ENCODE data around the gene GPR25.

The GPR25 gene

GRCh38 chr1:200862713-200863415, 9.9 kb upstream of the GPR25 start:
- Histone ChIP-seq H3K36me3 (ENCODE audit: insufficient read depth, low read length) (no peaks in the 10 kb centered on the region), H3K4me2 (ENCODE audit: insufficient read depth, low read length) (no peak overlapping the region), H3K27ac (ENCODE audit: low read length) (no peak overlapping the region), H2AFZ (ENCODE audit: low read depth, low read length) (no peak overlapping the region), H3K9ac (ENCODE audit: low read depth, low read length) (no peak overlapping the region), H3K9me3 (ENCODE audit: insufficient read depth, low read length, severe bottlenecking) (no peaks in the 10 kb centered on the region), H3K79me2 (ENCODE audit: insufficient read depth, low read length) (no peaks in the 10 kb centered on the region), H4K20me1 (ENCODE audit: insufficient read depth, low read length) (no peaks in the 10 kb centered on the region), H3K27me3 (ENCODE audit: insufficient read depth, low read length, poor library complexity) (peaks cover 5% of the 10 kb centered on the region), H3K4me1 (ENCODE audit: insufficient read depth, low read length) (no peaks in the 10 kb centered on the region), H3K4me3 (ENCODE audit: low read depth in 1 of 2, low read length in 2 of 2) (no peak overlapping the region)
- no peak for TF ChIP-seq EZH2 (IDR thresholded peaks at IDR 0.05; ENCODE audit: borderline replicate concordance, low read depth, low read length, severe bottlenecking)
- TF ChIP-seq, protein P1, sequence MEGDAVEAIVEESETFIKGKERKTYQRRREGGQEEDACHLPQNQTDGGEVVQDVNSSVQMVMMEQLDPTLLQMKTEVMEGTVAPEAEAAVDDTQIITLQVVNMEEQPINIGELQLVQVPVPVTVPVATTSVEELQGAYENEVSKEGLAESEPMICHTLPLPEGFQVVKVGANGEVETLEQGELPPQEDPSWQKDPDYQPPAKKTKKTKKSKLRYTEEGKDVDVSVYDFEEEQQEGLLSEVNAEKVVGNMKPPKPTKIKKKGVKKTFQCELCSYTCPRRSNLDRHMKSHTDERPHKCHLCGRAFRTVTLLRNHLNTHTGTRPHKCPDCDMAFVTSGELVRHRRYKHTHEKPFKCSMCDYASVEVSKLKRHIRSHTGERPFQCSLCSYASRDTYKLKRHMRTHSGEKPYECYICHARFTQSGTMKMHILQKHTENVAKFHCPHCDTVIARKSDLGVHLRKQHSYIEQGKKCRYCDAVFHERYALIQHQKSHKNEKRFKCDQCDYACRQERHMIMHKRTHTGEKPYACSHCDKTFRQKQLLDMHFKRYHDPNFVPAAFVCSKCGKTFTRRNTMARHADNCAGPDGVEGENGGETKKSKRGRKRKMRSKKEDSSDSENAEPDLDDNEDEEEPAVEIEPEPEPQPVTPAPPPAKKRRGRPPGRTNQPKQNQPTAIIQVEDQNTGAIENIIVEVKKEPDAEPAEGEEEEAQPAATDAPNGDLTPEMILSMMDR (IDR thresholded peaks at IDR 0.05; ENCODE audit: borderline replicate concordance, extremely low read depth, low read length, poor library complexity, severe bottlenecking): no peak
- ATAC-seq (ENCODE audit: insufficient read depth, low read depth) (no peak), DNase-seq (no peak)

DNA sequence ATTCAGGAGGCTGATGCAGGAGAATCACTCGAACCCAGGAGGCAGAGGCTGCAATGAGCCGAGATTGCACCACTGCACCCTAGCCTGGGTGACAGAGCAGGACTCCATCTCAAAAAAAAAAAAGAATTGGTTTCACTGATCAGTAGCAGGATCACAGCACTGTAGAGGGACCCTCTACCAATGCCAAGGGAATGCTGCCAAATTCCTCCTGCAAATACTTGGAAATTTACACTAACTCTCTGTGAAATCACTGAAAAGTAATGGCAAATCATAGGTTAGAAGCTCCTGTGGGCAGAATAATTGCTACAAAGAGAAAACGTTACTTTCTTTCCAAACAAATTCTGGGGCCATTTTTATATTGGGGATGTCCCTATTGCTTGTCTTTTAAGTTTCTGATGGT, 6.7 kb upstream of the GPR25 start:
- no peaks in the 10 kb centered on the region for H3K79me2 ChIP-seq (ENCODE audit: insufficient read depth, low read length)
- H3K4me2 ChIP-seq (ENCODE audit: insufficient read depth, low read length): no peak overlapping the region
- no peak overlapping the region for H3K27ac ChIP-seq (ENCODE audit: low read length)
- TF ChIP-seq, protein P1 (IDR thresholded peaks at IDR 0.05; ENCODE audit: borderline replicate concordance, extremely low read depth, low read length, poor library complexity, severe bottlenecking): no peak
- no peak for TF ChIP-seq EZH2 (IDR thresholded peaks at IDR 0.05; ENCODE audit: borderline replicate concordance, low read depth, low read length, severe bottlenecking)
- DNase-seq (no peak), ATAC-seq (ENCODE audit: insufficient read depth, low read depth) (no peak)
- H3K27me3 ChIP-seq (ENCODE audit: insufficient read depth, low read length, poor library complexity): peaks cover 5% of the 10 kb centered on the region
- H3K9me3 ChIP-seq (ENCODE audit: insufficient read depth, low read length, severe bottlenecking): no peaks in the 10 kb centered on the region
- no peak overlapping the region for H2AFZ ChIP-seq (ENCODE audit: low read depth, low read length)
- no peaks in the 10 kb centered on the region for H3K4me1 ChIP-seq (ENCODE audit: insufficient read depth, low read length)
- H3K9ac ChIP-seq (ENCODE audit: low read depth, low read length): no peak overlapping the region
- no peaks in the 10 kb centered on the region for H3K36me3 ChIP-seq (ENCODE audit: insufficient read depth, low read length)
- H4K20me1 ChIP-seq (ENCODE audit: insufficient read depth, low read length): no peaks in the 10 kb centered on the region
- no peak overlapping the region for H3K4me3 ChIP-seq (ENCODE audit: low read depth in 1 of 2, low read length in 2 of 2)

GRCh38 chr1:200866521-200866920, 6.3 kb upstream of the GPR25 start:
- H3K27me3 ChIP-seq (ENCODE audit: insufficient read depth, low read length, poor library complexity): peaks cover 5% of the 10 kb centered on the region
- DNase-seq (no peak), ATAC-seq (ENCODE audit: insufficient read depth, low read depth) (no peak)
- H2AFZ ChIP-seq (ENCODE audit: low read depth, low read length): no peak overlapping the region
- no peaks in the 10 kb centered on the region for H3K4me1 ChIP-seq (ENCODE audit: insufficient read depth, low read length)
- H4K20me1 ChIP-seq (ENCODE audit: insufficient read depth, low read length): no peaks in the 10 kb centered on the region
- no peak overlapping the region for H3K9ac ChIP-seq (ENCODE audit: low read depth, low read length)
- no peak for TF ChIP-seq EZH2 (IDR thresholded peaks at IDR 0.05; ENCODE audit: borderline replicate concordance, low read depth, low read length, severe bottlenecking)
- TF ChIP-seq, protein P1 (IDR thresholded peaks at IDR 0.05; ENCODE audit: borderline replicate concordance, extremely low read depth, low read length, poor library complexity, severe bottlenecking): no peak
- H3K79me2 ChIP-seq (ENCODE audit: insufficient read depth, low read length): no peaks in the 10 kb centered on the region
- no peak overlapping the region for H3K27ac ChIP-seq (ENCODE audit: low read length)
- no peak overlapping the region for H3K4me2 ChIP-seq (ENCODE audit: insufficient read depth, low read length)
- H3K36me3 ChIP-seq (ENCODE audit: insufficient read depth, low read length): no peaks in the 10 kb centered on the region
- no peak overlapping the region for H3K4me3 ChIP-seq (ENCODE audit: low read depth in 1 of 2, low read length in 2 of 2)
- no peaks in the 10 kb centered on the region for H3K9me3 ChIP-seq (ENCODE audit: insufficient read depth, low read length, severe bottlenecking)
